H1 (cell line): ENCODE data around the gene CRY1. TPM values are rescaled to one million over a fixed set of nuclear protein-coding genes. Genes with fewer than 3 reads are reported as not detected.

Experiments
- CTCF ChIA-PET: fragments of 300-600 bp; sonication (Branson Sonifier 250); formaldehyde crosslinking; loops from one replicate; lab custom pipeline; 2021; ENCODE audit not compliant: partially characterized antibody; lab: Charles Lee
- POLR2A ChIA-PET: fragments of 300-600 bp; sonication (Branson Sonifier 250); formaldehyde crosslinking; loops from one replicate; lab custom pipeline; 2021; ENCODE audit warnings: inconsistent platforms; ENCODE audit not compliant: partially characterized antibody; lab: Charles Lee
- DNase-seq, 2 experiments: peaks; one replicate each; pipeline versions ENCODE4 v3.0.0 to v3.0.0-alpha.2; 2010 to 2022; ENCODE audit warnings: low spot score in 2 of 2, low read depth in 1 of 2, mixed read lengths in 1 of 2
- FAIRE-seq: peaks from 2 replicates; lab custom pipeline; 2011; peaks lifted over from hg19 to GRCh38; lab: Jason Lieb, UNC
- H2AFZ ChIP-seq: 2 replicates; pipeline ENCODE4 v1.8.1; 2012; ENCODE audit warnings: low read length, inconsistent platforms
- H2AK5ac ChIP-seq: 2 replicates; pipeline ENCODE4 v1.6.1; 2013; ENCODE audit warnings: low read depth, low read length
- H2BK120ac ChIP-seq: replicated peaks from 2 replicates; pipeline ENCODE3; 2013; ENCODE audit warnings: low read depth, low read length, inconsistent platforms
- H2BK12ac ChIP-seq: 2 replicates; pipeline ENCODE4 v1.6.1; 2013; ENCODE audit warnings: low read depth, low read length
- H2BK15ac ChIP-seq: 2 replicates; pipeline ENCODE4 v1.6.1; 2013; ENCODE audit warnings: low read length
- H2BK20ac ChIP-seq: 2 replicates; pipeline ENCODE4 v1.6.1; 2013; ENCODE audit warnings: low read length
- H2BK5ac ChIP-seq: 2 replicates; pipeline ENCODE4 v1.6.1; 2013; ENCODE audit warnings: low read depth, low read length
- H3K14ac ChIP-seq: 2 replicates; pipeline ENCODE4 v1.6.1; 2013; ENCODE audit warnings: inconsistent platforms; ENCODE audit not compliant: insufficient read length
- H3K18ac ChIP-seq: 2 replicates; pipeline ENCODE4 v1.6.1; 2013; ENCODE audit warnings: low read length; ENCODE audit errors: extremely low read depth
- H3K23ac ChIP-seq: 2 replicates; pipeline ENCODE4 v1.6.1; 2013; ENCODE audit warnings: inconsistent platforms; ENCODE audit not compliant: insufficient read length
- H3K23me2 ChIP-seq: 2 replicates; pipeline ENCODE4 v1.6.1; 2013; ENCODE audit warnings: low read depth, low read length
- H3K27ac ChIP-seq: 2 replicates; pipeline ENCODE4 v1.6.1; 2011; ENCODE audit warnings: low read depth, low read length, inconsistent platforms
- H3K27me3 ChIP-seq, 4 experiments: replicated peaks in 1 of 4; 1 replicate in 1 of 4; 2 replicates in 3 of 4; pipeline versions ENCODE4 v1.6.1 to v1.8.1; 2011 to 2013; ENCODE audit warnings: low read length in 3 of 4, mild to moderate bottlenecking in 3 of 4, inconsistent platforms in 2 of 4, mixed read lengths in 2 of 4, moderate library complexity in 1 of 4; ENCODE audit not compliant: control insufficient read depth in 3 of 4, insufficient read depth in 3 of 4; ENCODE audit errors: extremely low read depth in 1 of 4
- H3K36me3 ChIP-seq, 4 experiments: 2 replicates each; pipeline versions ENCODE4 v1.6.1 to v1.8.1; 2011 to 2013; ENCODE audit warnings: mild to moderate bottlenecking in 4 of 4, low read length in 3 of 4, moderate library complexity in 2 of 4, control low read depth in 1 of 4, inconsistent platforms in 1 of 4; ENCODE audit not compliant: insufficient read depth in 4 of 4, control insufficient read depth in 2 of 4
- H3K4ac ChIP-seq: replicated peaks from 2 replicates; pipeline ENCODE3; 2013; ENCODE audit warnings: low read length, low read depth, mixed read lengths, inconsistent platforms; ENCODE audit not compliant: insufficient read length
- H3K4me1 ChIP-seq, 4 experiments: replicated peaks in 1 of 4; 1 replicate in 1 of 4; 2 replicates in 3 of 4; pipeline versions ENCODE4 v1.6.1 to v1.8.1; 2011 to 2013; ENCODE audit warnings: low read length in 3 of 4, inconsistent platforms in 2 of 4, mixed read lengths in 1 of 4; ENCODE audit not compliant: insufficient read depth in 4 of 4, control insufficient read depth in 3 of 4
- H3K4me2 ChIP-seq, 2 experiments: 2 replicates each; pipeline versions ENCODE4 v1.6.1 to v1.8.1; 2011 to 2013; ENCODE audit warnings: low read depth in 2 of 2, low read length in 2 of 2, control low read depth in 1 of 2, inconsistent platforms in 1 of 2, mild to moderate bottlenecking in 1 of 2; ENCODE audit not compliant: insufficient read depth in 1 of 2
- H3K4me3 ChIP-seq, 4 experiments: fragments of 200-600, 300-600 bp in 1 of 4; sonication (generic), shearing (Covaris generic), sonication (Bioruptor Twin) in 1 of 4; 2 replicates each; pipeline versions ENCODE4 v1.5.1 to v1.8.1; 2011 to 2016; ENCODE audit warnings: low read length in 4 of 4, low read depth in 3 of 4, control low read depth in 2 of 4, inconsistent platforms in 2 of 4, mild to moderate bottlenecking in 2 of 4, mixed read lengths in 1 of 4, moderate library complexity in 1 of 4; ENCODE audit not compliant: insufficient read depth in 2 of 4; ENCODE audit errors: extremely low read depth in 1 of 4
- H3K56ac ChIP-seq: replicated peaks from 2 replicates; pipeline ENCODE3; 2013; ENCODE audit warnings: low read depth, mild to moderate bottlenecking, mixed read lengths, low read length, inconsistent platforms; ENCODE audit not compliant: insufficient read length
- H3K79me1 ChIP-seq: 2 replicates; pipeline ENCODE4 v1.6.1; 2013; ENCODE audit warnings: low read depth, low read length, control low read depth
- H3K79me2 ChIP-seq, 2 experiments: 2 replicates each; pipeline versions ENCODE4 v1.6.1 to v1.8.1; 2012 to 2013; ENCODE audit warnings: low read length in 2 of 2, mild to moderate bottlenecking in 2 of 2, inconsistent platforms in 1 of 2; ENCODE audit not compliant: insufficient read depth in 2 of 2, control insufficient read depth in 1 of 2
- H3K9ac ChIP-seq, 4 experiments: replicated peaks in 1 of 4; 1 replicate in 1 of 4; 2 replicates in 3 of 4; pipeline versions ENCODE4 v1.6.1 to v1.8.1; 2011 to 2013; ENCODE audit warnings: low read depth in 3 of 4, low read length in 3 of 4, control low read depth in 2 of 4, mild to moderate bottlenecking in 2 of 4, moderate library complexity in 2 of 4, inconsistent platforms in 1 of 4; ENCODE audit errors: extremely low read depth in 1 of 4
- H3K9me3 ChIP-seq, 2 experiments: 2 replicates each; pipeline versions ENCODE4 v1.6.1 to v1.8.1; 2012 to 2013; ENCODE audit warnings: mild to moderate bottlenecking in 2 of 2, moderate library complexity in 2 of 2, control low read depth in 1 of 2, inconsistent platforms in 1 of 2, low read depth in 1 of 2, low read length in 1 of 2, mixed read lengths in 1 of 2; ENCODE audit not compliant: insufficient read depth in 2 of 2
- H4K20me1 ChIP-seq, 2 experiments: replicated peaks in 1 of 2; 2 replicates each; pipeline versions ENCODE3 to v1.8.1; 2011 to 2013; ENCODE audit warnings: inconsistent platforms in 2 of 2, low read length in 2 of 2, mild to moderate bottlenecking in 1 of 2; ENCODE audit not compliant: insufficient read depth in 2 of 2, control insufficient read depth in 1 of 2
- H4K5ac ChIP-seq: 2 replicates; pipeline ENCODE4 v1.6.1; 2013; ENCODE audit warnings: low read length, low read depth, mixed read lengths, inconsistent platforms; ENCODE audit not compliant: insufficient read length
- H4K8ac ChIP-seq: 2 replicates; pipeline ENCODE4 v1.8.0; 2013; ENCODE audit warnings: mild to moderate bottlenecking, moderate library complexity, low read length, inconsistent platforms; ENCODE audit not compliant: insufficient read depth; ENCODE audit errors: extremely low read depth
- H4K91ac ChIP-seq: replicated peaks from 2 replicates; pipeline ENCODE3; 2013; ENCODE audit warnings: low read length, mixed read lengths, inconsistent platforms; ENCODE audit not compliant: insufficient read length
- BRCA1 ChIP-seq: IDR thresholded peaks from 2 replicates; pipeline ENCODE4 v1.6.1; 2012; ENCODE audit warnings: low read depth, low read length, improper control_type of control experiment
- CREB1 ChIP-seq: IDR thresholded peaks from 2 replicates; pipeline ENCODE4 v1.6.1; 2012; ENCODE audit warnings: inconsistent platforms
- GABPA ChIP-seq: IDR thresholded peaks from 2 replicates; pipeline ENCODE4 v1.6.1; 2011; ENCODE audit warnings: mild to moderate bottlenecking, low read length, moderate library complexity, borderline replicate concordance; ENCODE audit not compliant: insufficient read depth
- KDM4A ChIP-seq: IDR thresholded peaks from one replicate; pipeline ENCODE4 v1.7.1; 2012; ENCODE audit warnings: low read depth, mild to moderate bottlenecking, moderate library complexity, low read length, inconsistent platforms; ENCODE audit not compliant: severe bottlenecking
- KDM5A ChIP-seq: fragments of 200-600 bp; IDR thresholded peaks from 2 replicates; pipeline ENCODE4 v1.7.1; 2012; ENCODE audit warnings: mild to moderate bottlenecking, low read length, inconsistent platforms, mixed read lengths
- RNF2 ChIP-seq: fragments of 200-900, 300-1000 bp; sonication (generic); IDR thresholded peaks from 2 replicates; pipeline ENCODE4 v1.7.1; 2016; ENCODE audit warnings: borderline replicate concordance, low read depth, mild to moderate bottlenecking, antibody characterized with exemption, low read length; ENCODE audit not compliant: poor library complexity, severe bottlenecking; ENCODE audit errors: missing control alignments
- SIRT6 ChIP-seq: IDR thresholded peaks from one replicate; pipeline ENCODE4 v1.7.1; 2012; ENCODE audit warnings: low read length, inconsistent platforms
- TEAD4 ChIP-seq: IDR thresholded peaks from 2 replicates; pipeline ENCODE4 v1.6.1; 2012; ENCODE audit warnings: low read depth, low read length, inconsistent platforms, mixed read lengths
- WGBS, 2 experiments: shearing (Covaris generic) in 1 of 2; methylation state at CpG; one replicate each; pipeline versions ENCODE4 v1.1.6 to v1.1.7; 2013 to 2015; ENCODE audit warnings: low lambda C conversion rate in 2 of 2, mixed read lengths in 2 of 2, inconsistent platforms in 1 of 2, low coverage in 1 of 2, missing lambda C conversion rate in 1 of 2; ENCODE audit not compliant: insufficient replicate concordance in 2 of 2, insufficient coverage in 1 of 2, insufficient read length in 1 of 2; ENCODE audit errors: extremely low coverage in 1 of 2, missing lambda C conversion rate in 1 of 2; 5-methylcytosine and 5-hydroxymethylcytosine counted together
- polyA plus RNA-seq, 7 experiments: library from polyadenylated mRNA; depleted of rRNA in 3 of 7; stranded (reverse) in 5 of 7; unstranded in 2 of 7; fragments of >200 nt in 5 of 7; fragments of 200-250 nt in 2 of 7; gene quantifications; 1 replicate in 5 of 7; 2 replicates in 1 of 7; 4 replicates in 1 of 7; pipeline versions ENCODE4 v1.2.1 to v1.2.3, GENCODE V29; 2011 to 2013; ENCODE audit warnings: missing spikeins in 2 of 7, mixed read lengths in 2 of 7
- total RNA-seq: library from RNA; stranded (reverse); fragmentation: NEBNext Ultra II Directional; extraction: Animal tissue kit (Norgen Biotek cat#: 25700); gene quantifications from 2 replicates; pipeline ENCODE4 v1.2.1, GENCODE V29; 2021

The CRY1 gene
- total and polyA plus RNA-seq, 2 of the 8 experiments (the other 6 are each of a cell fraction or from before 2014, with no cell fraction given): 13.6 to 25.1 TPM

- no peak overlapping the region for H2BK15ac ChIP-seq
- H2BK120ac ChIP-seq: no peak overlapping the region
- no peaks in the 10 kb centered on the region for H3K79me2 ChIP-seq
- H3K56ac ChIP-seq: no peak overlapping the region
- FAIRE-seq: no peak
- H3K27ac ChIP-seq: no peak overlapping the region
- no peak for DNase-seq
- no peak overlapping the region for H2BK12ac ChIP-seq
- no peak overlapping the region for H2BK20ac ChIP-seq
- H3K14ac ChIP-seq: no peak overlapping the region
- ChIA-PET CTCF (no interaction called here), POLR2A (no interaction called here)
- peaks cover 0 to 3% of the 10 kb centered on the region in 2 experiments for H4K20me1 ChIP-seq
- no peak overlapping the region for H4K8ac ChIP-seq
- H3K4me3 ChIP-seq: no peak overlapping the region
- no peaks in the 10 kb centered on the region for H3K4me1 ChIP-seq
- H3K9me3 ChIP-seq: no peaks in the 10 kb centered on the region
- no peaks in the 10 kb centered on the region for H3K23me2 ChIP-seq
- no peak overlapping the region for H3K18ac ChIP-seq
- H3K4ac ChIP-seq: no peak overlapping the region
- peaks cover 0 to 7% (median 0%) of the 10 kb centered on the region in 4 experiments; a peak in 3 of 8 replicates for H3K36me3 ChIP-seq
- no peak overlapping the region for H2AK5ac ChIP-seq
- H2BK5ac ChIP-seq: no peak overlapping the region
- H3K23ac ChIP-seq: no peak overlapping the region
- H2AFZ ChIP-seq: no peak overlapping the region
- H3K79me1 ChIP-seq: no peaks in the 10 kb centered on the region
- H3K9ac ChIP-seq: no peak overlapping the region
- H3K4me2 ChIP-seq: no peak overlapping the region
- WGBS, 2 experiments: 93% methylated on average over 8 of the region's 8 CpGs; no CpG with 5 or more reads in 1 of the 2 experiments
- no peaks in the 10 kb centered on the region for H3K27me3 ChIP-seq
- no peak overlapping the region for H4K5ac ChIP-seq
- no peak overlapping the region for H4K91ac ChIP-seq
- TF ChIP-seq TEAD4 (no peak), GABPA (no peak), BRCA1 (no peak), RNF2 (no peak), KDM5A (no peak), KDM4A (no peak), CREB1 (no peak), SIRT6 (no peak)
Measured at GRCh38 chr12:106975098-106975497, 118.3 kb downstream of the CRY1 start.
